IPS DF 6.9 (cell line): Measurements from ENCODE around the gene CAPN15.

ENCODE experiments used
- DNase-seq: peaks from one replicate; pipeline ENCODE4 v3.0.0-alpha.2; 2013; ENCODE audit warnings: low read depth, low spot score
- H3K27ac ChIP-seq: one replicate; pipeline ENCODE4 v1.5.1; 2013; ENCODE audit warnings: low read length, control low read depth
- H3K27me3 ChIP-seq: 2 replicates; pipeline ENCODE4 v1.6.1; 2013; ENCODE audit warnings: mild to moderate bottlenecking, low read length; ENCODE audit not compliant: control insufficient read depth, insufficient read depth
- H3K36me3 ChIP-seq: 2 replicates; pipeline ENCODE4 v1.6.1; 2013; ENCODE audit warnings: low read length; ENCODE audit not compliant: control insufficient read depth, insufficient read depth
- H3K4me1 ChIP-seq: 2 replicates; pipeline ENCODE4 v1.6.1; 2013; ENCODE audit warnings: low read length; ENCODE audit not compliant: control insufficient read depth, insufficient read depth
- H3K4me3 ChIP-seq: 2 replicates; pipeline ENCODE4 v1.5.1; 2013; ENCODE audit warnings: mild to moderate bottlenecking, low read length
- H3K9me3 ChIP-seq: 2 replicates; pipeline ENCODE4 v1.6.1; 2013; ENCODE audit warnings: low read length, inconsistent platforms; ENCODE audit not compliant: control insufficient read depth, insufficient read depth
- WGBS: extraction: QIAGEN DNeasy Blood & Tissue Kit; methylation state at CpG from one replicate; pipeline ENCODE4 v1.1.7; 2013; ENCODE audit warnings: mixed read lengths, missing lambda C conversion rate; ENCODE audit not compliant: insufficient read length, insufficient coverage; 5-methylcytosine and 5-hydroxymethylcytosine counted together

Gene CAPN15

DNA sequence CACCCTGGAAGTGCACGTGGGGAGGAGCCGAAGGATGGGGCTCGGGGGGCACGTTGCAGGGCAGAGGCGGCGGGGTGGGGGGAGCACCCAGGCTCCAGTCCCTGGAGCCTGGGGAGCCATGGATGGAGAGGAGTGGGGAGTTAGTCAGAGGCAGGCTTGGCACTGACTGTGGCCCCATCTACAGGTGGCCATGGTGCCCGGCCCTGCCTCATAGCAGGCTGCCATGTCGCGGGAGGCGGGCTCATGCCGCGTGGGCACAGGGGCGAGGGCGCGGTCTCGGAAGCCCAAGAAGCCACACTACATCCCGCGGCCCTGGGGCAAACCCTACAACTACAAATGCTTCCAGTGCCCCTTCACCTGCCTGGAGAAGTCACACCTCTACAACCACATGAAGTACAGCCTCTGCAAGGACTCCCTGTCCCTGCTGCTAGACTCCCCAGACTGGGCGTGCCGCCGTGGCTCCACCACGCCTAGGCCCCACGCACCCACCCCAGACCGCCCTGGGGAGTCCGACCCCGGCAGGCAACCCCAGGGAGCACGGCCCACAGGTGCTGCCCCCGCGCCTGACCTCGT is 35.6 kb downstream of the CAPN15 start:
- no peaks in the 10 kb centered on the region for H3K36me3 ChIP-seq
- peaks cover 16% of the 10 kb centered on the region for H3K27me3 ChIP-seq
- DNase-seq = no peak
- no CpG with 5 or more reads among the region's 30 CpGs for WGBS
- H3K27ac ChIP-seq = no peak overlapping the region
- H3K4me1 ChIP-seq = peaks cover 3% of the 10 kb centered on the region; the same call in 1 of the 2 replicates
- H3K4me3 ChIP-seq = no peak overlapping the region
- no peaks in the 10 kb centered on the region for H3K9me3 ChIP-seq

GRCh38 chr16:564690-565418 is 37.3 kb downstream of the CAPN15 start:
- no peak for DNase-seq
- Histone ChIP-seq H3K4me3 (no peak overlapping the region), H3K27ac (no peak overlapping the region), H3K27me3 (peaks cover 7% of the 10 kb centered on the region; the same call in 1 of the 2 replicates), H3K36me3 (no peaks in the 10 kb centered on the region), H3K9me3 (no peaks in the 10 kb centered on the region), H3K4me1 (peaks cover 3% of the 10 kb centered on the region)
- WGBS = no CpG with 5 or more reads among the region's 42 CpGs

DNA sequence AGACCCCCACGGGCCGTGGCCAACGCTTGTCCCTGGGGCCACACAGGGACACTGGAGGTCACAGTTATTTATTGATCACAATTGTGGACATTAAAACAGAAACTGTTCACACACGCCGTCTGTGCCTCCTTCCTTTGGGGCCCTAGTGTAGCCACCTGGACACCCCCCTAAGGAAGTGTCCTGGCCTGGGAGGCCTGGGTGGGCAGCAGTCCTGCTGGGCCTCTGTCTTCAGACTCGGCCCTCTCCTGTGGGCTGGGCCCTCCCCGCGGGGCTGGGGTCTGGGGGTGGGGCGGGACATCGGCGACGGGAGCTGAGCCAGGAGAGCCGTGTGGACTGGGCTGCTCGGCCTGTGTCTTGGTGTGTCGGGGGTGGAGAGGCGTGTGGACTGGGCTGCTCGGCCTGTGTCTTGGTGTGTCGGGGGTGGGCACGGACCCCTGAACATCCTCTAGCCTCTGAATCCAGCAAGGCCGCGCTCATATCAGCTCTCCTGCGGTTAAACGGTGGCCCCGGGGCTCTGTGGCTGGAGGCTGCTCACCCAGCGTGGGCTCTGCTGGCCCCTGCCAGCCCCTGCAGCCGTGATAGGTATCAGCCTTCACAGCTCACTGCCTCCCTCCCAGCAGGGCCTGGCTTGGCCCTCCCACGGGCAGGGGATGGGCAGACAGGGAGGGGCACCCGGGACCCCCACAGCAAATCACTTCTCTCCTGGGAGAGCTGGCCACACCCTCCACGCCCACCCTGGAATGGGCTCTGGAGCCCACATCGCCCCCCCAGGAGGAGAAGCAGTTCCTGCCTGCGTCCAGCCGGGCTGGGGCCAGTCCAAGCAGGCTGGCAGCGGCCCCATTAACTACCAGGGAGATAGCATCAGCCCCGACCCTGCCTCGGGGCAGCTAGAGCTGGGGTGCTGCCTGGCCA is 38.2 kb downstream of the CAPN15 start:
- WGBS = no CpG with 5 or more reads among the region's 35 CpGs
- H3K9me3 ChIP-seq = no peaks in the 10 kb centered on the region
- no peak overlapping the region for H3K27ac ChIP-seq
- H3K27me3 ChIP-seq = peaks cover 7% of the 10 kb centered on the region; the same call in 1 of the 2 replicates
- H3K36me3 ChIP-seq = no peaks in the 10 kb centered on the region
- peaks cover 3% of the 10 kb centered on the region for H3K4me1 ChIP-seq
- no peak overlapping the region for H3K4me3 ChIP-seq
- DNase-seq = no peak

DNA sequence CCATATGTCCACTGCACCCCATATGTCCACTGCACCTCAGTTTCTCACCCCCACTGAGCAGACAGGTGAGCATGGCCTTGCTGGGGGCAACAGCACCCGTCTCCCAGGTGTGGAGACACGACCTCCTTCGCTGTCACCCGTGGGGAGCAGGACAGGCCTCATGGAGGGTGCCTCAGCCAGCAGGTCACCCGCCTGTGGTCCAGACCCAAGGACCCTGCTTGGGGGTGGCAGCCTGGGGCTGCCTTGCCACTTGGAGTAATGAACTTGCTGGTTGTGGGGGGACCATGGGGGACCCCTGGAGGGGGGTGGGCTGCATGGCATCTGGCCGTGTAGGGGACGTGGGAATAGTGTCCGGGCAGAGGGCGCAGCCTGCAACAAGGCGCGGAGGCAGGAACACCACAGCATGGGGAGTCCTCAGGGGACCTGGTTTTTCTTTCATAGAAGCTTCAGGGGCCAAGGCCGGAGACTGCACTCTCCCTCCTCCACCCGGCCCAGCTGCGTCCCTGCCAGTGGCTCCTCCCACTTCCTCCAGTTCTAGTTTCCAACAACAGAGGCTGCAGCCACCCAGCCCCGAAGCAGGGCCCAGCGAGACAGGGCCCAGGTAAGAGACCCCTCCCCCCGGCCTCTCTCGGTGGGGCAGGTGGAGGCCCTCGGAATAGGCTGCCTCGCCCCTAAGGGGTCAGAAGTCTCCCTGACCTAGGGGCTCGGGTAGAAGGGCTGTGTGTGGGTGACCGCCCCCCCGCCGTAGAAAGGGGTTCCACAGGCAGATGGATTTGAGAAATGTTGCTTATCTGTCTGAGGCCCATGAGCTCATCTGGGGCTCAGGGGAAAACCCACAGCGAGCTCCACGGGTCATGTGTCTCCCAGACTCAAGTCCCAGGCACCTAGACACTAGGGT is 39.2 kb downstream of the CAPN15 start, which contains the start of gene NHLRC4:
Gene NHLRC4, plus strand, starts transcription at position 531 of the 898 bp plus-strand sequence. CDS start 1,043 bp downstream, outside the sequence.
- no peak for DNase-seq
- no peaks in the 10 kb centered on the region for H3K9me3 ChIP-seq
- no peak within 1 kb of the TSS for H3K27ac ChIP-seq
- WGBS = no CpG with 5 or more reads among the region's 26 CpGs
- H3K27me3 ChIP-seq = peaks cover 1% of the 10 kb centered on the region; the same call in 1 of the 2 replicates
- no peaks in the 10 kb centered on the region for H3K36me3 ChIP-seq
- no peak within 1 kb of the TSS for H3K4me3 ChIP-seq
- H3K4me1 ChIP-seq = peaks cover 3% of the 10 kb centered on the region

GRCh38 chr16:567373-568256 is 40.1 kb downstream of the CAPN15 start:
- Histone ChIP-seq H3K4me3 (no peak overlapping the region), H3K9me3 (no peaks in the 10 kb centered on the region), H3K4me1 (peaks cover 3% of the 10 kb centered on the region), H3K36me3 (no peaks in the 10 kb centered on the region), H3K27me3 (no peaks in the 10 kb centered on the region), H3K27ac (no peak overlapping the region)
- WGBS = no CpG with 5 or more reads among the region's 35 CpGs
- no peak for DNase-seq

GRCh38 chr16:568401-569258 is 41.1 kb downstream of the CAPN15 start:
- Histone ChIP-seq H3K4me3 (no peak overlapping the region; the same call in 1 of the 2 replicates), H3K36me3 (no peaks in the 10 kb centered on the region), H3K27ac (no peak overlapping the region), H3K4me1 (peaks cover 3% of the 10 kb centered on the region), H3K27me3 (no peaks in the 10 kb centered on the region), H3K9me3 (no peaks in the 10 kb centered on the region)
- DNase-seq = no peak
- no CpG with 5 or more reads among the region's 11 CpGs for WGBS

DNA sequence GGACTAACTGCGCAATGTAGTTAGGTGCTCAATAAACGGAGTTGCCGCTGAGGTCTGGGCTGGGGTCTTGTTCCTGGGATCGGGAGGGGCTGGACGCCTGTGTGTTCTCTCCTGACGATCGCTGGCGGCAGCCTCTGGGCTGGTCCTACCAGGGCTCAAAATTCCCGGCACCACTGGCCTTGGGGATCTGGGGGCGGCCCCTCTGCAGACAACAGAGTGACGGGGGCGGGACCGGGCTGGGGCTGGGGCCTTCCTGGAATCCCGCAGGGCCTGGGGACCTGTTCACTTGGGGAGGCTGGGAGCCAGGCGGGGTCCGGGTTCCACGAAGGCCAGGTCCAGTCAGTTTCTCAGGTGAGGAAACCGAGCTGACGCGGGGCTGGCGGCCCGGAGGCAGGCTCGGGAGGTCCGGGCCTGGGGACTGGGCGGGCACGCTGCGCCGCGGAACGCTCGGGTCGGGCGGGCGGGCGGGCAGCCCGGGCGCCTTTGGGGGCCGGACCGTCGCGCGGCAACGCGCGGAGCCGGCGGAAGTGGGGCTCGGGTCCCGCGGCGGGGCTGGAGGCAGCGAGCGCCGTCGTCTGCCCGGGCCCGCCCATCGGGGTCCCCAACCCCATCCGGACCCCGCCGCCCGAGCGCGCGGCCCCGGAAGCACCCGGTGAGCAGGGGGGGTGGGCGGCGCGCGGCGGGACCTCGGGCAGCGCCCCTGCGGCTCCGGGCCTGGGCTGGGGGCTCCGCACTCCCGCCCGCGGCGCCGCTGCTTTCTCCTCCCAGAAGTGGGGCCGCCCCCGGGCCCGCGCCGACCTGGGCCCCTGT is 42.1 kb downstream of the CAPN15 start, which contains the start of gene PIGQ:
Gene PIGQ, plus strand, starts transcription at position 524 of the 810 bp plus-strand sequence. CDS start 4,107 bp downstream, outside the sequence.
- WGBS = no CpG with 5 or more reads among the region's 87 CpGs
- peaks cover 3% of the 10 kb centered on the region for H3K4me1 ChIP-seq
- no peaks in the 10 kb centered on the region for H3K27me3 ChIP-seq
- H3K27ac ChIP-seq = no peak within 1 kb of the TSS
- no peaks in the 10 kb centered on the region for H3K9me3 ChIP-seq
- DNase-seq = no peak
- H3K4me3 ChIP-seq = peak within 1 kb of the TSS; percentile 52; the same call in 1 of the 2 replicates
- peaks cover 5% of the 10 kb centered on the region; the same call in 1 of the 2 replicates for H3K36me3 ChIP-seq
